HG03442 (cell line): ENCODE measurements around the gene MANEAL.

Experiments
- ATAC-seq: cut with Tn5 transposase; IDR thresholded peaks from one replicate; pipeline ENCODE4 v1.9.1; 2021; ENCODE audit warnings: mild to moderate bottlenecking, moderate library complexity; ENCODE audit not compliant: unreplicated experiment

MANEAL gene

GRCh38 chr1:37824001-37824400 is 30.4 kb downstream of the MANEAL start:
- ATAC-seq, result no peak

- no peak for ATAC-seq
Measured at GRCh38 chr1:37825506-37825905, 31.9 kb downstream of the MANEAL start.

GRCh38 chr1:37828410-37829074 is 34.9 kb downstream of the MANEAL start:
- ATAC-seq, result no peak

GRCh38 chr1:37831109-37831508 is 37.5 kb downstream of the MANEAL start:
- no peak for ATAC-seq

- no peak for ATAC-seq
Measured at GRCh38 chr1:37831809-37832208, 38.2 kb downstream of the MANEAL start.

- ATAC-seq, result no peak
Measured at GRCh38 chr1:37836788-37837187, 43.1 kb downstream of the MANEAL start.

- ATAC-seq, result no peak
Measured at GRCh38 chr1:37839676-37840075, 46.0 kb downstream of the MANEAL start.

- ATAC-seq, result no peak
Measured at GRCh38 chr1:37840711-37841110, 47.1 kb downstream of the MANEAL start.

- no peak for ATAC-seq
Measured at GRCh38 chr1:37841652-37842051, 48.0 kb downstream of the MANEAL start.

- no peak for ATAC-seq
Measured at GRCh38 chr1:37844536-37844935, 50.9 kb downstream of the MANEAL start.

GRCh38 chr1:37845049-37845646 is 51.5 kb downstream of the MANEAL start:
- ATAC-seq, result no peak

GRCh38 chr1:37845786-37846185 is 52.1 kb downstream of the MANEAL start:
- no peak for ATAC-seq

- ATAC-seq, result no peak
Measured at GRCh38 chr1:37846647-37847339, 53.1 kb downstream of the MANEAL start.

GRCh38 chr1:37849480-37849879 is 55.8 kb downstream of the MANEAL start:
- ATAC-seq, result no peak

GRCh38 chr1:37850352-37850955 is 56.8 kb downstream of the MANEAL start:
- no peak for ATAC-seq
